Medulla oblongata (tissue), 1 donor: ENCODE data around the gene CHST7.
"Not testable (repeated sequence)": the region's sequence is repeated elsewhere in the genome, so short reads cannot be mapped to it uniquely, and the experiment has no call there.

ENCODE experiments used
- DNase-seq: peaks from one replicate; pipeline ENCODE4 v3.0.0-alpha.2; 2015; ENCODE audit errors: extremely low spot score

The CHST7 gene, protein sequence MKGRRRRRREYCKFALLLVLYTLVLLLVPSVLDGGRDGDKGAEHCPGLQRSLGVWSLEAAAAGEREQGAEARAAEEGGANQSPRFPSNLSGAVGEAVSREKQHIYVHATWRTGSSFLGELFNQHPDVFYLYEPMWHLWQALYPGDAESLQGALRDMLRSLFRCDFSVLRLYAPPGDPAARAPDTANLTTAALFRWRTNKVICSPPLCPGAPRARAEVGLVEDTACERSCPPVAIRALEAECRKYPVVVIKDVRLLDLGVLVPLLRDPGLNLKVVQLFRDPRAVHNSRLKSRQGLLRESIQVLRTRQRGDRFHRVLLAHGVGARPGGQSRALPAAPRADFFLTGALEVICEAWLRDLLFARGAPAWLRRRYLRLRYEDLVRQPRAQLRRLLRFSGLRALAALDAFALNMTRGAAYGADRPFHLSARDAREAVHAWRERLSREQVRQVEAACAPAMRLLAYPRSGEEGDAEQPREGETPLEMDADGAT

DNA sequence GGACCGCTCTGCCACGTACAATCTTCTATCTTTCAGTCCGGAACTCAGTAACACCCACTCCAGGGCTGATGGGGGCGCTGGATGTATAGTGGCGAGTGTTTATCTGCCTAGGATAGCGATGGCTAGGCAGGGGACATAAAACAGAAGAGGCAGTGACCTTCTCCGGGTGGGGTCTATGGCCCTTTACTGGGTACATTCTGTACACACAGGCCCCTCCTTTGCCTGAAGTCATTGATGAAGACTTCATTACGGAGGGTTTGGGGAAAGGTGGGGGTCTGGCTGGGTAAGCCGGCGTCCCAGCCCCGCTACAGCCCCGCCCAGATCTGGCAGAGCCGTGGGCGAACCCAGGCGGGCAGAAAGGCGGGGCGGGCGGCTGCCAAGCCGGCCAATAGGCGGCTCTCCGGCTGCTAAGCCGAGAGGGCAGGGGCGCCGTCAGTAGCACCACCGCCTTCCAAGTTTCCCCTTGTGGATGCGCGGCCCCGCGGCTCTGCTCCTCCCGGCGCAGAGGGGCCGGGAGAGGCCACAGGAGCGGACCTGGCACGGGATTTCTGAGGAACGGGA, at the start of gene CHST7:
TSS of gene CHST7 (plus strand) at position 435 of the 561 bp plus-strand sequence. CDS start 167 bp downstream, outside the sequence.
- peak; percentile 58 for DNase-seq

DNA sequence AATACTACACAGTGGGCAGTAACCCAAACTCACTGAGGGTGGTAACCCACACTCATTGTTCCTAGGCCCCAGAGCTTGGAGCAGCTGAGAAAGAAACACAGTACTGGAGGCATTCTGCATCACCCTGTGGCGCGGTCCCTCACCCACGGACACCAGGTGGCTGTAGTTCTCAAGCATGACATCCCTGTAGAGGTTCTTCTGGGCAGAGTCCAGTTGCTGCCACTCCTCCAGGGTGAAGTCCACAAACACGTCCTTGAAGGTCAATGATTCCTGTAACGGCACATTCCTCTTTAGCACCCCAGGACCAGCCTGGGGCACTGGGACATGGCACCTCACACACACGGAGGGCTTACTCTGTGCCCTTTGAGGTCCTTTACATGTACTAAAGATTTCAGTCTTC, 44.9 kb upstream of the CHST7 start:
- not testable (repeated sequence) for DNase-seq

DNA sequence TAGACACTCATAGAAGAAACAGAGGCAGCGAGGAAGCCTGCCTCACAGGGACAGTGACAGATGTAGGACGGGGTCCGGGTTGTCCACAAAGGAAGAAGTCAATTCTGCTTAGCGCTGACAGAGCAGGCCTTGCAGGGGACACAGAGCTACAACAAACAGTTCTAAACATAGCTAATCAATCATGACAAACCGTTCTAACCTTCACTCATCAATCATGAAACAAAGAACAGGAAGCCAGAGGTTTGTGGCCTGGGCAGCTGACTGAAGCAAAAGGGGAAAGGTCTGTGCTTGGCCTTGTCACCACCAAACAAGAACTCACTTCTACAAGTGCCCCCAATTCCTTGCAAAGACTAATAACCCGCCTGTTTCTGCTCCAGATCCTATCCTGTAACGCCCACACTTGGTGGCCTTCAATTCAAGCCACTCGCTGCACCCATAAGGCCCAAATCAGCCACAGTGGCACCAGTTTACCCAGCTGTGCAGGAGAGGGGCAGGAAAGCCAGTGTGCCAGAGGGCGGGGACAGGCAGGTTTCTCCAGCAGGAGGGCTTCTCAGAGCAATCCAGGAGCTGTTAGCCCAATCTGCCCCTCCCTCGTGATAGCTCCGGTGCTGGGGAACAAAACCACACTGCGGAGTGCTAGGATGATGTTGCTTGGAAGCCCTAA, 43.7 kb upstream of the CHST7 start:
- not testable (repeated sequence) for DNase-seq

- DNase-seq = not testable (repeated sequence)
Measured at GRCh38 chrX:46530404-46530908, 43.1 kb upstream of the CHST7 start.

DNA sequence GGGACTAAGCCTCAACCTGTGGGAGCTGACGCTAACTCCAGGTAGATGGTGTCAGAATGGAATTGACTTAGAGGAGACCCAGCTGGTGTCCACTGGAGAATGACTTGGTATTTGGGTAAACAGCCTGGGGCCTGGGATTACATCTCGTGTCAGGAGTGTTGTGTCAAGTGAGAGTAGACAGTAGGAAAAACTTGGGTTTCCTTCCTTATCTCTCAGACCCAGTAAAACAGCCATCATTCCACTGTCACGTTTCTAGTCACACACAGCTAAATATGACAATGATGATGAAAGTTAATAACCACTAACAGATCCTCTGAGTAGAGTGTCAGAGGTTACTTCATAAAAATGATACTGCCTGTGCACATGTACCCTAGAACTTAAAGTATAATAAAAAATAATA, 42.1 kb upstream of the CHST7 start:
- DNase-seq = no peak

GRCh38 chrX:46543441-46543840, 30.1 kb upstream of the CHST7 start:
- DNase-seq = no peak

GRCh38 chrX:46544527-46544926, 29.0 kb upstream of the CHST7 start:
- not testable (repeated sequence) for DNase-seq

DNA sequence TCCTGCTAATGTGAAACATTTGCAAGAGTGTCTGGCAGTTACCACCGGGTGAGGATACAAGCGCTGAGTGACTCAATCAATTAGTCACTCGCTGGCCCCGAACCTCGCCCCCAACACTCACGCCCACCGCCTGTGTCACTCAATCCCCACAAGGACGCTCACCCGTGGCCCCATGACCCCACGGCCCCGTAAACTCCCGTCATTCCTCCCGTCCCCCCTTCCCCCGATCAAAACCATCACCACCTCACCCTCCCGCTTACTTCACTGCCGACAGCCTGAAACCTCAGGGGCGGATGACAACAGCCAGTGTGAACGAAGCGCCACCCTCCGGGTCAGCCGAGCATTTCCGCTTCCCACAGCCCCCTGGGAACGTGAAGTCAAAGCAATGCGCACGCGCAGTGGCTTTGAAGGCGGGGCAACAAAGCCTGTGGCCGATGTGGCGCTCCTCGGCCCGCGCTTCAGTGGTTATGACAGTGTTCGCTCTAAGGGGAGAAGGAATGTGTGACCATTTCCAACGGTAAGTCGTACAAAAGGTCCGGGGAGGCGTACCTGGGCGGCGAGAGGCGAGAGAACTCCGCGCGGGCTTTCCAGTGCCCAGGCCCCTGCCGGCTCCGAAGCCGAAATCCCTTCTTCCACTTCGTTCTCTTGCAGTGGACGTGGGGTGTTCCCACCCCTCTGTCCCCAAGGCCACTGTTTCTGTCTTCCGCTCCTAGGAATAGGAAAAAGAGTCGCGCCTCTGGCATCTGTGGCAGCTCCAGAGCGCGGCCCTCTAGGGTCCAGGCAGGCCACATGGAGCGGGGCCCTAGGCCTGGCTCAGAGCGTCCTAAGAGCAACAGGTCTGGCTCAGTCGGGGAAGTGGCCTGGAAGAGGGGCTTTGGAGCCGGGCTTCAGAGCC, 28.2 kb upstream of the CHST7 start, which contains the start of gene ZNF674:
TSS of gene ZNF674 (minus strand) at position 311 of the 895 bp plus-strand sequence. CDS start 3,334 bp downstream, outside the sequence.
- peak; percentile 92 for DNase-seq

GRCh38 chrX:46547857-46548256, 25.7 kb upstream of the CHST7 start:
- DNase-seq = no peak

DNA sequence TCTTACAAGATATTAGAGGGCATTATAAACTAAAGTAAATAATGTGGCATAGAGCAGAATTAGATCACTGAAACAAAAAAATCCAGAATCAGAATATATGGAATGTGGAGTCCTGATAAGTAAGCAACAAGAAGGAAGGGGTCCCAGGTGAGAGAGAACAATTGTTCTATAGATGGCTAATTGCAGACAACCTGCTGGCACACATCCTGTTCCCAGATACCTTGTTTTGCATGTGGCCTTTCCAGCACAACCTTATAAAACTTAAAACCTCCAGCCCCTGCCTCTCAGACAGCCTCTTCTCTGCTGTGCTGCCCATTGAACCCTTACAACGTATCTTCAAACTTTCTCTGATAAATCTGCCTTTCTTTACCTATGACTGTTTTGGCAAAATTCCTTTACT, 23.7 kb upstream of the CHST7 start:
- no peak for DNase-seq

DNA sequence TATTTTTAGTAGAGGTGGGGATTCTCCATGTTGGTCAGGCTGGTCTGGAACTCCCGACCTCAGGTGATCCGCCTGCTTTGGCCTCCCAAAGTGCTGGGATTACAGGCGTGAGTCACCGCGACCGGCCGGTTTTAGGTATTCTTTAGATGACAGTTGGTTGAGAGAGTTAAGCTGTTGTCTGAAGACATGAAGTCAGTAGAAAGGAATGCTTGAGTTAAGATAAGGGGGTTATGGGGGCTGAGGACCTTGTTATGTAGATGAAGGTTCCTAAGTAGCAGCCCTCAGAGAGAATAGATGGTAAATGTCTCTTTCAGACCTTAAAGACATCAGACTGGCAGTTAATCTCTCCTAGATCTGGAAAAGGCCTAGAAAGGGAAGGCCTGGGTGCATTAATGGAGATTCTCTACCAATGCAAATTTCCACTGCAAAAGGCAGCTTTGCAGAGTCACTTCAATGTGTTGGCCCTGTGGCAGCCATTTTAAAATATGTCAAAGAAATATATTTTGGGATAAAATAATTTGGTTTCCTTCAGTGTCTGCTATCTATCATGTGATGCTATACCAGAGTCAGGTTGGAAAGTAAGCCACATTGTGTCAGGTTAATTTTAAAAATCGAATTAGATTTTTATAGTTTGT, 22.0 kb upstream of the CHST7 start:
- DNase-seq = no peak

- no peak for DNase-seq
Measured at GRCh38 chrX:46553935-46554334, 19.6 kb upstream of the CHST7 start.

DNA sequence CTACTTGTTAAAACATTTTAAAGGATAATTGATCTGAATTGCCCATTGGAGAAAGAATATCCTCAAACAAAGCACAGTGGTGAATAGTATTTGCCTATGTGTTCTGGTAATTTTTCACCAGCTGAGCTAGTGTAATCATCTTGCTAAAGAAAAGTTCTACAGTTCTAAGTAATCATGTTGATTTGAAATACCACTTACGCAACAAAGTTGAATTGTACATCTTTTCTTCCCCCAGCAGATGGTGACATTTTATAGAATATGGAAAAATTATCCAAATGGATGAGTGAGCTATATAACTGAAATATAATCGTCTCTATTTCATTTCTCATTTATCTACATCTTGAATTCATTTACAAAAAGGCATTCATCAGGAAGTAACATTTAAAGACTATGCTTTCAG, 18.6 kb upstream of the CHST7 start:
- DNase-seq = peak; percentile 4

DNA sequence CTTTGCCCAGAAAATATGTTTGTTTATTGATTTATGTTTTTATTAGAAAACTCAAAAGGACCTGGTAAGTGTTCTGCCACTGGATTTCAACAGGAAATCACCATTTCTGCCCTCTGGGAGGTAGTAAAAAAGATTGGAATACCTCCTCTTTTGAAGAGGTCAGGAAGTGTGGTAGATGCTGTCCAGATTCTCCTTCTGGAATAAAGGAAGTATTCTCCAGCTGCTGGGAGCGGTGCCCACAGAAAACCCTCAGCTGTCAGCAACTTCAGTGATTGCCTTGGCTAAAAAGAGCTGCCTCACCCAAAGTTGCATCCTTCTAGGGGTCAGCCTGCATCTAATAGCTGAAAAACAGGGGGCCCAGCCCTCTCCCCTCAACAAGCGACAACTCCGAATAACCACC, 14.5 kb upstream of the CHST7 start:
- no peak for DNase-seq

GRCh38 chrX:46561824-46562657, 11.5 kb upstream of the CHST7 start:
- DNase-seq = peak; percentile 29

DNA sequence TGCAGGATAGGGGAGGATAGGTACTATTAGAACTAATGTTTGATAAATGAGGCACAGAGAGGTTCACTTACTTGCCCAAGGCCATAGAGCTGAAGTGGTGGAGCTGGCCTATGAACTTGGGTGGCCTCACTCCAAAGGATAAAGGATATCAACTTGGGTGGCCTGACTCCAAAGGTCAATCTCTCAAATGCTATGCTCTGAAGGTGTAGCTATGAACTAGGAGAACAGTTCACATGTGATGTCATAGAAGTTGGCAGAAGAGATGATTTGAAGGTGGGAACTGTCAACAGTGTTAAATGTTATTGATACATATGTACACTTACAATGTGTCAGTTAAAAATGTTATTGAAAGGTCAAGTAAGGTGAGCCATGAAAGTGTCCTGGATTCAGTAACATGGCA, 6.2 kb upstream of the CHST7 start:
- no peak for DNase-seq

DNA sequence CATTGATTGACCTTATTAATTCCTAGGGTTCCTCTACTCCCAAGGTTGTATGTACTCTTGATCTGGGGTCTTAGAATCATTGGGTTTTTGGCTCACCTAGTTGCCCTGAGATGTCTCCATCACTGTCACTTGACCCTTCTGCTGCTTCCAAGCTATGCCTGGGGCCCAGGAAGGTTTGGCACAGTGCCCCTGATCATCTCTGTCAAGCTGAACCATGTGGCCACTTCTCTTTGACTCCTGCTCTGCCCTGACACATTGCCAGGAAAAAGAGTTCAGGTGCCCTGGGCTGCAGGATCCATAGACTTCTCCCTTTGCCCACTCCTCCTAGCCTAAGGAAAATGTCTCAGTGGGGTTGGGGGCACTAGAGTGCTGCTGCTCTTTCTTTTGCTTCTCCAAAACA, 3.9 kb upstream of the CHST7 start:
- DNase-seq = no peak

- DNase-seq = no peak
Measured at GRCh38 chrX:46571423-46572339, 1.9 kb upstream of the CHST7 start.
